RWPE2 (cell line): ENCODE results near the gene GPATCH8.

ENCODE experiments used
- ATAC-seq: fragments of 200-7000 bp; cut with Tn5 transposase; 3 replicates; pipeline ENCODE4 v1.9.1; 2021; ENCODE audit warnings: low read depth
- DNase-seq: peaks from one replicate; pipeline ENCODE4 v3.0.0-alpha.2; 2020; ENCODE audit warnings: low spot score
- H3K27ac ChIP-seq: fragments of 450-650 bp; 2 replicates; pipeline ENCODE4 v1.5.1; 2017; ENCODE audit warnings: mild to moderate bottlenecking; ENCODE audit not compliant: poor library complexity, severe bottlenecking
- H3K27me3 ChIP-seq: fragments of 250-450 bp; sonication (Bioruptor Pico); 2 replicates; pipeline ENCODE4 v1.5.1; 2021; ENCODE audit warnings: mild to moderate bottlenecking, moderate library complexity; ENCODE audit not compliant: insufficient read depth, poor library complexity, severe bottlenecking
- H3K36me3 ChIP-seq: fragments of 250-450 bp; sonication (Bioruptor Pico); 2 replicates; pipeline ENCODE4 v1.5.1; 2020; ENCODE audit warnings: low read depth, mild to moderate bottlenecking, moderate library complexity
- H3K4me1 ChIP-seq: fragments of 250-450 bp; sonication (Bioruptor Pico); 2 replicates; pipeline ENCODE4 v1.5.1; 2021; ENCODE audit warnings: mild to moderate bottlenecking, moderate library complexity; ENCODE audit not compliant: insufficient read depth, poor library complexity, severe bottlenecking
- H3K4me3 ChIP-seq: fragments of 250-450 bp; sonication (Bioruptor Pico); 2 replicates; pipeline ENCODE4 v1.5.1; 2021; ENCODE audit warnings: mild to moderate bottlenecking, moderate library complexity; ENCODE audit not compliant: severe bottlenecking
- H3K9me3 ChIP-seq: fragments of 250-450 bp; sonication (Bioruptor Pico); 2 replicates; pipeline ENCODE4 v1.5.1; 2021; ENCODE audit warnings: mild to moderate bottlenecking, moderate library complexity; ENCODE audit not compliant: severe bottlenecking
- CTCF ChIP-seq: fragments of 450-650 bp; IDR thresholded peaks from one replicate; pipeline ENCODE4 v1.5.1; 2017; ENCODE audit warnings: mild to moderate bottlenecking, moderate library complexity; ENCODE audit not compliant: poor library complexity, severe bottlenecking

The GPATCH8 gene

GRCh38 chr17:44503147-44504029 is at the start of gene GPATCH8:
Gene GPATCH8 (minus strand): TSS chr17:44503406. CDS start chr17:44503370, 36 bp downstream.
- DNase-seq: peak; percentile 95

GRCh38 chr17:44552361-44552760 is 49.2 kb upstream of the GPATCH8 start:
- ATAC-seq (no peak), DNase-seq (no peak)
- H3K4me1 ChIP-seq: peaks cover 11% of the 10 kb centered on the region
- no peaks in the 10 kb centered on the region for H3K9me3 ChIP-seq
- no peak for TF ChIP-seq CTCF
- H3K4me3 ChIP-seq: no peak overlapping the region
- peak overlapping the region; percentile 8 for H3K27ac ChIP-seq
- no peaks in the 10 kb centered on the region for H3K27me3 ChIP-seq
- no peaks in the 10 kb centered on the region for H3K36me3 ChIP-seq

More at GRCh38 chr17:44503147-44504029, at the start of gene GPATCH8:
- peak; percentile 89 for ATAC-seq
- Histone ChIP-seq H3K4me1 (peaks cover 34% of the 10 kb centered on the region), H3K36me3 (peaks cover 9% of the 10 kb centered on the region), H3K27ac (peak within 1 kb of the TSS; percentile 77), H3K4me3 (peak within 1 kb of the TSS; percentile 61), H3K27me3 (no peaks in the 10 kb centered on the region), H3K9me3 (no peaks in the 10 kb centered on the region)
- TF ChIP-seq CTCF: no peak

- Histone ChIP-seq H3K27me3 (no peaks in the 10 kb centered on the region), H3K4me1 (peaks cover 24% of the 10 kb centered on the region), H3K9me3 (no peaks in the 10 kb centered on the region), H3K36me3 (no peaks in the 10 kb centered on the region), H3K27ac (no peak overlapping the region), H3K4me3 (no peak overlapping the region)
- no peak for TF ChIP-seq CTCF
- no peak for ATAC-seq
- no peak for DNase-seq
Observed at GRCh38 chr17:44549686-44550085, 46.5 kb upstream of the GPATCH8 start.

- no peak for TF ChIP-seq CTCF
- Histone ChIP-seq H3K27ac (peak overlapping the region; percentile 96), H3K4me1 (peaks cover 34% of the 10 kb centered on the region), H3K4me3 (no peak overlapping the region), H3K36me3 (no peaks in the 10 kb centered on the region), H3K9me3 (no peaks in the 10 kb centered on the region), H3K27me3 (no peaks in the 10 kb centered on the region)
- DNase-seq (no peak), ATAC-seq (no peak)
Observed at GRCh38 chr17:44548376-44549230, 45.4 kb upstream of the GPATCH8 start.
